ENCODE data around the gene DAO. TPM values are rescaled to one million over a fixed set of nuclear protein-coding genes. Genes with fewer than 3 reads are reported as not detected.
"Not testable (repeated sequence)": the region's sequence is repeated elsewhere in the genome, so short reads cannot be mapped to it uniquely, and the experiment has no call there.

DAO gene
- 1 to 10 TPM; 1.0 to 2.0 (median 1.1) TPM for polyA plus RNA-seq (ENCODE audit: insufficient read length in 3 of 3)

- DNase-seq (ENCODE audit: low read depth in 3 of 3, low spot score in 2 of 3), result no peak
These were observed at the start of gene DAO for GRCh38 chr12:108879615-108880254. Gene DAO, plus strand, starts transcription at chr12:108880092. Its CDS starts 4,915 bp downstream, at chr12:108885007.

- no peak for DNase-seq (ENCODE audit: low read depth in 3 of 3, low spot score in 2 of 3)
These were observed 48.4 kb upstream of the DAO start for GRCh38 chr12:108831309-108831991.

- no peak for DNase-seq (ENCODE audit: low read depth in 3 of 3, low spot score in 2 of 3)
These were observed 47.7 kb upstream of the DAO start for GRCh38 chr12:108832208-108832607.

GRCh38 chr12:108832730-108833354 is 47.0 kb upstream of the DAO start:
- DNase-seq (ENCODE audit: low read depth in 3 of 3, low spot score in 2 of 3), result no peak

GRCh38 chr12:108833355-108833733 is 46.5 kb upstream of the DAO start:
- no peak for DNase-seq (ENCODE audit: low read depth in 3 of 3, low spot score in 2 of 3)

- no peak for DNase-seq (ENCODE audit: low read depth in 3 of 3, low spot score in 2 of 3)
These were observed 46.0 kb upstream of the DAO start for GRCh38 chr12:108833757-108834472.

GRCh38 chr12:108835860-108836634 is 43.8 kb upstream of the DAO start:
- no peak for DNase-seq (ENCODE audit: low read depth in 3 of 3, low spot score in 2 of 3)

GRCh38 chr12:108837239-108837638 is 42.7 kb upstream of the DAO start:
- DNase-seq (ENCODE audit: low read depth in 3 of 3, low spot score in 2 of 3), result no peak

- no peak for DNase-seq (ENCODE audit: low read depth in 3 of 3, low spot score in 2 of 3)
These were observed 42.2 kb upstream of the DAO start for GRCh38 chr12:108837680-108838079.

GRCh38 chr12:108838194-108839017 is 41.5 kb upstream of the DAO start:
- no peak for DNase-seq (ENCODE audit: low read depth in 3 of 3, low spot score in 2 of 3)

GRCh38 chr12:108839018-108839889 is 40.6 kb upstream of the DAO start:
- no peak for DNase-seq (ENCODE audit: low read depth in 3 of 3, low spot score in 2 of 3)

GRCh38 chr12:108839890-108840230 is 40.0 kb upstream of the DAO start:
- no peak for DNase-seq (ENCODE audit: low read depth in 3 of 3, low spot score in 2 of 3)

- no peak for DNase-seq (ENCODE audit: low read depth in 3 of 3, low spot score in 2 of 3)
These were observed 39.1 kb upstream of the DAO start for GRCh38 chr12:108840605-108841332.

- not testable (repeated sequence) for DNase-seq (ENCODE audit: low read depth in 3 of 3, low spot score in 2 of 3)
These were observed 38.1 kb upstream of the DAO start for GRCh38 chr12:108841825-108842224.

- DNase-seq (ENCODE audit: low read depth in 3 of 3, low spot score in 2 of 3), result no peak
These were observed 37.5 kb upstream of the DAO start for GRCh38 chr12:108842361-108842760.

GRCh38 chr12:108843187-108843586 is 36.7 kb upstream of the DAO start:
- DNase-seq (ENCODE audit: low read depth in 3 of 3, low spot score in 2 of 3), result no peak

- no peak for DNase-seq (ENCODE audit: low read depth in 3 of 3, low spot score in 2 of 3)
These were observed 34.2 kb upstream of the DAO start for GRCh38 chr12:108845696-108846095.

- DNase-seq (ENCODE audit: low read depth in 3 of 3, low spot score in 2 of 3), result no peak
These were observed 33.6 kb upstream of the DAO start for GRCh38 chr12:108846290-108846701.
